Stomach (tissue), 9 donors: ENCODE data around the gene STRN. TPM values are rescaled to one million over a fixed set of nuclear protein-coding genes. Genes with fewer than 3 reads are reported as not detected.

ENCODE experiments used
- DNase-seq, 2 donors: peaks; one replicate each; pipeline versions ENCODE4 v3.0.0 to v3.0.0-alpha.2; 2013 to 2019
- H3K27ac ChIP-seq, 5 donors: fragments of 200-600 bp in 4 of 5; sonication (generic) in 4 of 5; one replicate each; pipeline ENCODE4 v1.5.1; 2013 to 2019; ENCODE audit warnings: mild to moderate bottlenecking in 1 of 5, moderate library complexity in 1 of 5
- H3K27me3 ChIP-seq, 3 donors: fragments of 200-600 bp; sonication (generic); one replicate each; pipeline ENCODE4 v1.5.1; 2017 to 2019; ENCODE audit warnings: mixed run types in 1 of 3
- H3K36me3 ChIP-seq, 4 donors: fragments of 200-600 bp; sonication (generic); 1 replicate in 3 of 4; 2 replicates in 1 of 4; pipeline ENCODE4 v1.5.1; 2016 to 2019
- H3K4me1 ChIP-seq, 4 donors: fragments of 200-600 bp; sonication (generic); one replicate each; pipeline ENCODE4 v1.5.1; 2016 to 2019
- H3K4me3 ChIP-seq, 4 donors: fragments of 200-600 bp; sonication (generic) in 3 of 4; one replicate each; pipeline ENCODE4 v1.5.1; 2016 to 2019; ENCODE audit warnings: mild to moderate bottlenecking in 1 of 4
- H3K9me3 ChIP-seq, 4 donors: fragments of 200-600 bp; sonication (generic); one replicate each; pipeline ENCODE4 v1.5.1; 2016 to 2019
- CTCF ChIP-seq, 7 experiments: fragments of 450-650 bp in 4 of 7; fragments of 200-600 bp in 3 of 7; sonication (generic) in 3 of 7; IDR thresholded peaks; one replicate each; pipeline ENCODE4 v1.5.1; 2016 to 2019; ENCODE audit warnings: antibody characterized with exemption in 7 of 7, control low read depth in 2 of 7, mild to moderate bottlenecking in 1 of 7
- EP300 ChIP-seq: sonication (generic); formaldehyde crosslinking; IDR thresholded peaks from one replicate; pipeline ENCODE4 v1.6.1; 2017; ENCODE audit warnings: antibody characterized with exemption
- POLR2A ChIP-seq, 4 donors: fragments of 450-650 bp; IDR thresholded peaks; one replicate each; pipeline ENCODE4 v1.6.1; 2016; ENCODE audit warnings: antibody characterized with exemption in 4 of 4, control low read depth in 2 of 4, mild to moderate bottlenecking in 1 of 4, moderate library complexity in 1 of 4
- POLR2AphosphoS5 ChIP-seq, 3 donors: sonication (generic); formaldehyde crosslinking; IDR thresholded peaks; one replicate each; pipeline ENCODE4 v1.6.1; 2016; ENCODE audit warnings: antibody characterized with exemption in 3 of 3
- WGBS, 5 donors: extraction: QIAGEN DNeasy Blood & Tissue Kit in 3 of 5; methylation state at CpG; one replicate each; pipeline versions ENCODE4 v1.1.5 to v1.1.7; 2013 to 2018; 5-methylcytosine and 5-hydroxymethylcytosine counted together
- intact Hi-C: fragments of 100-400 bp; cut with DNase I; formaldehyde crosslinking; loops from one replicate; pipeline ENCODE4 v1.15.1; 2023; ENCODE audit warnings: low total_unique reads
- polyA plus RNA-seq, 3 donors: library from polyadenylated mRNA; stranded (reverse); fragments of 200-250 nt; gene quantifications; one replicate each; pipeline ENCODE4 v1.2.3, GENCODE V29; 2013
- small RNA-seq, 4 donors: library from RNA; depleted of rRNA; stranded (forward); fragments of <200 nt; gene quantifications; one replicate each; pipeline ENCODE3, GENCODE V24; 2016
- total RNA-seq, 5 donors: library from RNA; depleted of rRNA; stranded (reverse); fragments of >200 nt; gene quantifications; one replicate each; pipeline versions ENCODE4 v1.1.0 to v1.2.3, GENCODE V29; 2014 to 2016
- donor health status: healthy with polysubstance abuse.
- donor health status: Bipolar disorder and iron deficiency.
- donor health status: healthy.

The STRN gene
- total and polyA plus RNA-seq, 8 donors, result 3.5 to 34.9 (median 10.7) TPM

DNA sequence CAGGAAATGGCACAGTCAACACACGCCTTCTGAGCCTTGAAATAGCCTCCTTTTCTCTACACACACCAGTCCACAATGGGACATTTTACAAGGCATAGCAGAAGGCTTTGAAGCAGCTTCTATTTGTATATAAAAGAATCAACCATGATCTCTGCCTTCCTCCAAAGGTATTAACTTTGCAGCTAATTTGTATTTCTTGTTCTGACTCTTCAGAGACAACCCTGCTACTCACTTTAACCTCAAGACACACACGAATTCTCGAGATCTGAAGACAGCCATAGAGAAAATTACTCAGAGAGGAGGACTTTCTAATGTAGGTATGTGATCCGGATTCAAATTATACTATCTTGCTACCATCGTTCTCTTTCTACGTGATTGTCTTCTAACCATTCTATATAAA lies 165.2 kb downstream of the STRN start:
- no peaks in the 10 kb centered on the region for H3K4me1 ChIP-seq
- TF ChIP-seq EP300 (no peak), POLR2A (IDR thresholded peaks at IDR 0.05) (no peak), POLR2AphosphoS5 (IDR thresholded peaks at IDR 0.05) (no peak), CTCF (IDR thresholded peaks at IDR 0.05) (no peak)
- no peaks in the 10 kb centered on the region for H3K36me3 ChIP-seq
- peaks cover 0 to 9% (median 0%) of the 10 kb centered on the region in 4 donors for H3K9me3 ChIP-seq
- WGBS, 5 donors, result 78 to 86% (median 83%) methylated on average over 6 of the region's 6 CpGs
- DNase-seq, result no peak
- H3K27ac ChIP-seq, result no peak overlapping the region
- no peak overlapping the region for H3K4me3 ChIP-seq
- intact Hi-C loops, result no loop called here
- H3K27me3 ChIP-seq, result no peaks in the 10 kb centered on the region

DNA sequence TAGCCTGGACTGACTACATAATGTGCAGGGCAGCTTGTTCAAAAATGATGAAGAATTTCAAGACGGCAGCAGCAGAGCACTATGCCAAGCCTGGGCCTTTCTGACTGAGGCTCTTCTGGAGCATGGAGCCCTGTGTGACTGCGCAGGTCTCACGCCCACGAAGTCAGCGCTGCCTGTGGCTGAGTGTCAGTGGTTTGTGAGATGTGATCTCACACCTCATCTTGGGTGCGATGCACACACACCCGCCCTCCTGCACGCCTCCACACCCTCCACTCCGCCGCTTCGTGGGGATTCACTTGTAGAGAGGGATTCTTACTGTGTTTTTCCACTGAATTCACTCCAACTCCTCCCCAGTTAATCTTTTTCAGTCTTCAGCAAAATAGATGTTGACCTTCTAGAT lies 166.0 kb downstream of the STRN start:
- WGBS, 5 donors, result 85 to 92% (median 87%) methylated on average over 11 of the region's 11 CpGs
- no peaks in the 10 kb centered on the region for H3K36me3 ChIP-seq
- H3K4me1 ChIP-seq, result no peaks in the 10 kb centered on the region
- DNase-seq, result no peak
- intact Hi-C loops, result no loop called here
- no peak for TF ChIP-seq CTCF (IDR thresholded peaks at IDR 0.05)
- no peak for TF ChIP-seq EP300
- no peak for TF ChIP-seq POLR2A (IDR thresholded peaks at IDR 0.05)
- TF ChIP-seq POLR2AphosphoS5 (IDR thresholded peaks at IDR 0.05), result no peak
- H3K27me3 ChIP-seq, result no peaks in the 10 kb centered on the region
- H3K9me3 ChIP-seq, result peaks cover 0 to 9% (median 0%) of the 10 kb centered on the region in 4 donors
- no peak overlapping the region for H3K27ac ChIP-seq
- no peak overlapping the region for H3K4me3 ChIP-seq

DNA sequence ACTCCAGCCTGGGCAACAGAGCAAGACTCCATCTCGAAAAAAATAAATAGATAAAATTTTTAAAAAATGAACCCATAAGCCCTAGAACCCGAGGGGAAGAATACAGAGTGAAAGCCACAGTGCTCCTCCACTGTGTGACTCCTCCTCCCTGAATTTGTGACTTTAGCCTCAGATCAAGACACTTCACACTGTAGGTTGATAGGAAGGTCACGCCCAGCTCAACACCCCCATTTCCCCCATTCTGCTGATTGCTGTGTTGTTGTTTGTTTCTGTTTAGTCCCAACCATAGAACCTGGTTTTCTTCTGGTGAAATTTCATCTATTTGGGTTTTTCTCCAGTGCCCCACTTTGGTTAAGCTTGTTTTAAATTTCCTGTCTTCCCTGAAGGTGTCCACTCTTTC lies 167.6 kb downstream of the STRN start:
- H3K36me3 ChIP-seq, result no peaks in the 10 kb centered on the region
- peaks cover 0 to 9% (median 0%) of the 10 kb centered on the region in 4 donors for H3K9me3 ChIP-seq
- TF ChIP-seq EP300 (no peak), POLR2AphosphoS5 (IDR thresholded peaks at IDR 0.05) (no peak), POLR2A (IDR thresholded peaks at IDR 0.05) (no peak), CTCF (IDR thresholded peaks at IDR 0.05) (no peak)
- H3K27ac ChIP-seq, result no peak overlapping the region
- DNase-seq, result no peak
- intact Hi-C loops, result no loop called here
- 68 to 90% (median 86%) methylated on average over 3 of the region's 3 CpGs for WGBS, 5 donors
- no peak overlapping the region for H3K4me3 ChIP-seq
- no peaks in the 10 kb centered on the region for H3K27me3 ChIP-seq
- H3K4me1 ChIP-seq, result no peaks in the 10 kb centered on the region

GRCh38 chr2:36797324-36798070 lies 168.8 kb downstream of the STRN start:
- no peak for TF ChIP-seq POLR2A (IDR thresholded peaks at IDR 0.05)
- no peak for TF ChIP-seq EP300
- TF ChIP-seq POLR2AphosphoS5 (IDR thresholded peaks at IDR 0.05), result no peak
- TF ChIP-seq CTCF (IDR thresholded peaks at IDR 0.05), result no peak
- Histone ChIP-seq H3K36me3 (no peaks in the 10 kb centered on the region), H3K27ac (no peak overlapping the region), H3K27me3 (no peaks in the 10 kb centered on the region), H3K4me1 (no peaks in the 10 kb centered on the region), H3K9me3 (no peaks in the 10 kb centered on the region), H3K4me3 (no peak overlapping the region)
- intact Hi-C loops, result no loop called here
- DNase-seq, result no peak
- WGBS, 5 donors, result 52 to 64% (median 55%) methylated on average over 6 of the region's 6 CpGs

Small RNAs within 50 kb of the gene (small RNA-seq; reads per million reads assigned to genes)
- gene RNU6-577P, result 0 reads per million in 4 donors

Other genes with a start within 250 kb of the STRN start
- gene HEATR5B, start 117.8 kb upstream of the STRN start, total RNA-seq, result 10 to 100 TPM; 24.8 to 95.1 (median 53.1) TPM
- gene HEATR5B, start 117.8 kb upstream of the STRN start, polyA plus RNA-seq, result 1 to 10 TPM; 3.2 to 6.1 (median 4.3) TPM
- 1 to 10 TPM in 4 of 5 donors, under 1 TPM in 1; 0.45 to 7.9 (median 4.8) TPM for gene GPATCH11, start 118.0 kb upstream of the STRN start, total RNA-seq
- 1 to 10 TPM; 2.2 to 6.7 (median 4.7) TPM for gene GPATCH11, start 118.0 kb upstream of the STRN start, polyA plus RNA-seq
- gene EIF2AK2, start 190.4 kb upstream of the STRN start, total RNA-seq, result 10 to 100 TPM in 4 of 5 donors, 1 to 10 TPM in 1; 7.5 to 55.3 (median 40.2) TPM
- gene EIF2AK2, start 190.4 kb upstream of the STRN start, polyA plus RNA-seq, result 1 to 10 TPM; 4.7 to 7.3 (median 5.2) TPM
- not detected for gene SULT6B1, start 222.1 kb upstream of the STRN start, total RNA-seq
- not detected for gene SULT6B1, start 222.1 kb upstream of the STRN start, polyA plus RNA-seq
- gene CEBPZOS, start 230.0 kb upstream of the STRN start, total RNA-seq, result 10 to 100 TPM in 3 of 5 donors, 1 to 10 TPM in 2; 2.9 to 37.9 (median 11.2) TPM
- gene CEBPZOS, start 230.0 kb upstream of the STRN start, polyA plus RNA-seq, result 10 to 100 TPM; 42.2 to 52.5 (median 45.7) TPM